DMS114 treated with DMSO at 0.1 percent for 48 hours (cell line): ENCODE data around the gene SNRPA.
"Not testable (repeated sequence)": the region's sequence is repeated elsewhere in the genome, so short reads cannot be mapped to it uniquely, and the experiment has no call there.

ENCODE experiments used
- DNase-seq: peaks from one replicate; lab custom pipeline; 2025; ENCODE audit not compliant: unreplicated experiment; lab: John Stamatoyannopoulos, UW

SNRPA gene

GRCh38 chr19:40776364-40776763 is 25.4 kb downstream of the SNRPA start:
- DNase-seq = no peak

GRCh38 chr19:40776932-40777644 is 26.1 kb downstream of the SNRPA start:
- peak; percentile 95 for DNase-seq

GRCh38 chr19:40777645-40777936 is 26.6 kb downstream of the SNRPA start:
- no peak for DNase-seq

- DNase-seq = peak; percentile 100
These were observed 27.1 kb downstream of the SNRPA start, which contains the start of gene RAB4B for GRCh38 chr19:40777937-40778705. TSS of gene RAB4B (plus strand) at chr19:40778247. CDS start at chr19:40778376, 129 bp downstream.

- DNase-seq = no peak
These were observed 27.8 kb downstream of the SNRPA start for GRCh38 chr19:40778706-40779284.

GRCh38 chr19:40780582-40780981 is 29.6 kb downstream of the SNRPA start:
- no peak for DNase-seq

- no peak for DNase-seq
These were observed 30.1 kb downstream of the SNRPA start for GRCh38 chr19:40781140-40781539.

GRCh38 chr19:40783711-40784110 is 32.7 kb downstream of the SNRPA start:
- no peak for DNase-seq

GRCh38 chr19:40784146-40784545 is 33.1 kb downstream of the SNRPA start:
- DNase-seq = not testable (repeated sequence)

GRCh38 chr19:40785526-40785925 is 34.5 kb downstream of the SNRPA start:
- DNase-seq = no peak

GRCh38 chr19:40786060-40787037 is 35.3 kb downstream of the SNRPA start:
- no peak for DNase-seq

GRCh38 chr19:40791349-40791748 is 40.3 kb downstream of the SNRPA start:
- no peak for DNase-seq

- no peak for DNase-seq
These were observed 41.0 kb downstream of the SNRPA start for GRCh38 chr19:40791996-40792395.

GRCh38 chr19:40797166-40797962 is 46.4 kb downstream of the SNRPA start:
- DNase-seq = no peak

GRCh38 chr19:40797963-40798682 is 47.1 kb downstream of the SNRPA start:
- peak; percentile 59 for DNase-seq

GRCh38 chr19:40798683-40799557 is 47.9 kb downstream of the SNRPA start, which contains the start of gene EGLN2:
TSS of gene EGLN2 (plus strand) at chr19:40799191. CDS start at chr19:40800573, 1,382 bp downstream.
- peak; percentile 99 for DNase-seq

- DNase-seq = no peak
These were observed 48.7 kb downstream of the SNRPA start for GRCh38 chr19:40799558-40800338.
